HG02981 (cell line): Measurements from ENCODE around the gene SETBP1.
A peak's percentile ranks its signal among the peaks of the same experiment; 100 is the strongest.

Experiments used
- ATAC-seq: cut with Tn5 transposase; IDR thresholded peaks from one replicate; pipeline ENCODE4 v1.9.1; 2021; ENCODE audit warnings: mild to moderate bottlenecking, moderate library complexity; ENCODE audit not compliant: unreplicated experiment

SETBP1 gene

GRCh38 chr18:44859263-44859662 is 178.6 kb downstream of the SETBP1 start:
- no peak for ATAC-seq

DNA sequence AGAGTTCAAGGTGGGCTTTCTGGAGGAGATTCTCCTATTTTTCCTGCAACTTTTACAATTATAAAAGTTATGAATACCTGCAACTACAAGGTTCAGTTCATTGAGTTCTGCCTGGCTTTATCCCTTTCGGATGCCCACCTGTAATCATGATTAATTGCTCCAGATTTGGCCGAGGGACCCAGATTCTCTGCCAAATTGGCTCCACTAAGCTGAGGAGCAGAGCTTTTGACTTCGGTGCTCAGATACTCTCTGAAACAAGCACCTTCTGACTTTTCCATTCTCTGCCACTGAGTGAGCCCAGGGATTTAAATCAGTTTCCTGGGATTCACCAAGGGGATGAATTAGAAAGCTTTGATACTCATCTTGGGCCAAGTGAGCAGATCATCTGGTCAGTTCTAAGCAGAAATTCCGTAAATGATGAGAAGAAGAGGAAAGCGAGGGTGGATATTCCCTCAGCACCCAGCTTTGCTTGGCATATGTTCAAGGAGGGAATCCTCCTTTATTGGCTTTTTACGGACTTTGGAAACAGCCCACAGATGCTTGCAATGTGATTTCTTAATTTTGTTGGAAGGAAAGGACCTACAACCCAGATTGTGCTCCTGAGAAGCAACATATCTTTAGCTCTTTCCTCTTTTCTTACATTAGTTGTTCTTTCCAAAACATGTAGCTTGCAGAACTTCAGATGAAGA is 179.2 kb downstream of the SETBP1 start:
- ATAC-seq = no peak

- ATAC-seq = no peak
These were observed 181.4 kb downstream of the SETBP1 start for GRCh38 chr18:44862112-44862511.

GRCh38 chr18:44866103-44866502 is 185.4 kb downstream of the SETBP1 start:
- ATAC-seq = no peak

DNA sequence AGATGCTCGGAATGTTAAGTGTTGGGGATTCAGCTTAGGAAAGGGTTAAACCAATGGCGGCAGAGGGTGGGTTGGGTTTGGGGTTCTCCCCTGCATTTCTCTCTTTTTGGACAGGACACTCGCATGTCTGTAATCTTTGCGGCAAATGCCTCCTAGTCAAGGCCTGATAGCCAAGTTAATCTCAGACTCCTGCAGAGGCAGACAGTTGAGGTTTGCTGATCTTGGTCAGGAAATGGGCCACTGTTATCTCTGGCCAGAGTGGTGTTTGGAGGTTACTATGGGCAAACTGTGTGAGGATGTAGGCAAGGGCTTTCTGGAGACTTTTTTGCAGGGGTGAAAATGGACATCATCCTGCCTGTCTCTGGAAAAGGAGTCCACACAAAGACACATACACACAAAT is 188.8 kb downstream of the SETBP1 start:
- no peak for ATAC-seq

DNA sequence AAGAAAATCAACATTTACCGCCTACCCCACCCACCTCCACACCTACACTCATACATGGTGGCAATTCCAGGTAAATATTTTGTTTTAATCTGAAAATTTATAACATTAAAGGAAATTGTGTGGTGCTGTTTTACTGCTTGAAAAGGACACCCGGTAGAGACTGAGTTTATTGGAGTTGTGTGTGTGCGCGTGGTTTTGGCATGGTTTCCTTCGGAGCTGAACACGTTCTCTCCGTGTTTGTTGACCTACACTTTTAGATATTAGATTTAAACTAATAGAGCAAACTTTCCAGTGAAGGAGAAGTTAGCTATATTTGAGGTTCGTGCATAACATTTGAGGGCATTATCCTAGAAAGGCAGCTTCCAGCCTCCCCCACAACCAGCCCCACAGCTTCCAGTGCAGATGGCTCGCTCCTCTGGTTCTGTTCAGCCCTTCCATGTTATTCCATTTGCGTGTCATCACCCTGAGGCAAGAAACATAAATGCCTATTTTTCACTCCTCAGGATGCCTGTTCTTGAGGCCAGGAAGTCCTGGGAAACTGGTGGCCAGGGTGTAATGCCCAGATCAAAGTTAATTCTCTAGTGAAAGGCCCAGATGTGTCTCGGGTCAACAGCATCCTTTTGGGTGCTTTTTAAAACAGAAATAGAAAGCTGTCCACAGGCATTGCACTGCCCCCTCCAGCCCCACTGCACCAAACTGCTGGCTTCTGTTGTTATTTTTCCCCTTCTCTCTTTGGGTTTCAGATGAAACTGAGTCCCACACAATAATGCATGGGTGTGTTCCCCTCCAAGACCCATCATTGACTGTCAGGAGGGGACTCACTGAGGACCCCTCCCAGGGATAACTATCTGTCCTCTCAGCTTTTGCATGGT is 190.2 kb downstream of the SETBP1 start:
- no peak for ATAC-seq

DNA sequence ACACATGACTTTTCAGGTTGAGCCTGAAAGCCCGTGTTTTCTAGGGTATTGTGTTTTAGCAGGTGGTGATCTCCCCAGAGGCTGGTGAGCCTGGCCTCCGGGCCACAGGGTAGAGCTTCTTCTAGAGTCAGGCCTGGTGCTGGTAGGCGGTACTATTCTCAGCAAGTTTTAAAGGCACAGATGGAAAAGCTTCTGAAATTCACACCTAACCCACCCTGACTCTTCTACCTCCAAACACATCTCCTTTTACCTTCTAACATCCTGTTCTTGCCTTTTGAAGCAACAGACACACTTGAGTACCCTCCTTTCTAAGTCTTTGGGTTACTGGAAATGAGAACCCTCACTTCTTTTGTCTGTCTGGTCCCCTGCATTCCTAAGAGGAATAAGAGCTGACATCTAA is 191.1 kb downstream of the SETBP1 start:
- ATAC-seq = no peak

- no peak for ATAC-seq
These were observed 195.3 kb downstream of the SETBP1 start for GRCh38 chr18:44876024-44876423.

GRCh38 chr18:44876755-44877154 is 196.1 kb downstream of the SETBP1 start:
- ATAC-seq = no peak

- ATAC-seq = no peak
These were observed 197.6 kb downstream of the SETBP1 start for GRCh38 chr18:44878335-44878734.

GRCh38 chr18:44880170-44880569 is 199.5 kb downstream of the SETBP1 start:
- no peak for ATAC-seq

DNA sequence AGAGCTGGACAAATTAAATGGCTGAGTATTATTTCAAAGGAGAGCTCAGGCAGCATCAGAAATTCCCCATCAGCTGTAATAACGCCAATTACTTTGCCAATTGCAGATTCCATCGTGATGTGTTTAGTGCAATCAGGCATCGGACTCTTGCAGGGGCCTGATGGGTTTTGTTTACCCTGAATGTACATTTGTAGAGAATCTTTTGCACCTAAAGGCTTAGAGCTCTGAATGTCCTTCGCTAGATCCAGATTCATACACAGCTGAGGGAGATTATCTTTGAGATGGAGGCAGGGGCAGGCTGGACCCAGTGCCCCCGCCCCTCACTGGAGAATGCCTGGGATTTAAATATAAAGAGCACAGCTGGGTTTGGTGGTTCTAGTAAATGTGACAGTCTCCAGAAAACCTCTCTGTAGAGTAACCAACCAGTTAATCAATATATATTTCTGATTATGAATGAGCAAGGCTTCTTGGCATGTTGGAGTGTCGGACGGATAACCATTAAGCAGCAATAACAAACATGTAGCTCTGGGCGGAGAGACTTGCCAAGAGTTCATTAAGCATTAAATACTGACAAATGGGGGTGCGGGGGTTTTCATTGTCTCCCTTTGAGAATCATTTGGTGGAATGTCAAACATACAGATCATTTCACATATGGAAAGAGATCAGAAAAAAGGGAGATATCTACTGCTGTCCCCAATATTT is 200.9 kb downstream of the SETBP1 start:
- ATAC-seq = no peak

DNA sequence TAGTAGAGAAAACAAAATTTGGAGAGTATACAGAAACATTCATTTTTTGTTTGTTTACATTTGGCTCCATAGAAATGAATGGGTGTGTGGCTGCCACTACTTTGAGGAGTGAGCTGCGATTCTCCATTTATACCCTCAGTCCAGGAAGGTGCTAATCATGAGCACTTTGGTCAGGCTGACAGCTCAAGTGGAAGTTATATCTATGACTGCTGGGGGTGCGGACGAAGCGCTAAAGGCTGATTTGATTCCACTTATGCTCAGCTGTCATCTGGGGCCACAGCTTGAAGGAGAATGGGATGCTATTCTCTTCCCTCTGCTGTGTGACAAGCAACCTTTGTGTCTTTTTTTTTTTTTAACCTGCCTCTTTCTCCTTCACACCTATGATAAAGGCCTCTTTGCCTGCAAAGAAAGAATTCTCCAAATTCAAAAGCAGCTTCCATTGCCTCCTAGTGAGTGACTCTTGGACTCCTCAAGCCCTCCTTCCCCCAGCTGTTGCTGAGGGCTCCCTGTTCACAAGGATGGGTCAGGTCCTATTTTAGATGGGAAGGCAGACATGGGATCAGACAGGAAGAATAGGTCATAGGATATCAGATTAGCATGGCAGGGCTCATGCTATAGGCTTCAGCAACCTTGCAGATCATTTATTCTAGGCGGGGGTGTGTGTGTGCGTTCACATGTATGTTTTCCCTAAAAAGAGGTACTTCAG is 201.6 kb downstream of the SETBP1 start:
- no peak for ATAC-seq

DNA sequence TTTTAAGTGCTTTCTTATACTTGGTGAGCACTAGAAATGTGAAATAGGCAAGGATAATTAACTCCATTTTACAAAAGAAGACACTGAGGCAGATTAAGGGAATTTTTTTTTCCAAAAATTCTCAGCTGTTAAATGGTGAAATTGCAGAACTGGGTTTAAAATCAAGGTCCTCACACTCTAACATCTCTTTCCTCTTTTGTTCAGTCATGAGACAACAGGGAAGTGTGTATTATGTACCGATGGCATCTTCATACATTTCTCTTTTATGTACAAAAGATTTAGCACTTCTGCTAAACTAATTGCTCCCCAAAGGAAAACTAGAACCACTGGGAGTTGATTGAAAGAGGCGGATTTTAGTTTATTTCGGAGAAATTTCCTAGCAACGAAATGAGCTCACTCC is 203.0 kb downstream of the SETBP1 start:
- no peak for ATAC-seq

DNA sequence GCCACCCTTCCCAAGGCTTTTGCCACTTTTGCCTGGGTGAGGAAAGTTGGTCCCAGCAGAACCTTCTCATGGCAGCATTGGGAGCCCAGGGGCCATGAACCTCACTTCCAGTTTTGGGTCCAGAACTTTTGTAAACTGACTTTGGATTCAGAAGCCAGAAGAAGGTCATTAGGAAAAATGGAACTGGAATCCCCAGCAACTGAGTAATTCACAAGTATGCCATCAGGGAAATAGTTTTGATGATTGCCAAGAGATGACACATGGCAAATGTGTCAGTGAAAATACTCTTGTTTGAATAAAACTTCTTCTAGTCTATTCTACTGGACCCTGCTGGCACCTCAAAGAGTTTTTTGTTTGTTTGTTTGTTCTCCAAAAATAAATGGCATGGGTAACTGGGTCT is 203.7 kb downstream of the SETBP1 start:
- ATAC-seq = no peak

DNA sequence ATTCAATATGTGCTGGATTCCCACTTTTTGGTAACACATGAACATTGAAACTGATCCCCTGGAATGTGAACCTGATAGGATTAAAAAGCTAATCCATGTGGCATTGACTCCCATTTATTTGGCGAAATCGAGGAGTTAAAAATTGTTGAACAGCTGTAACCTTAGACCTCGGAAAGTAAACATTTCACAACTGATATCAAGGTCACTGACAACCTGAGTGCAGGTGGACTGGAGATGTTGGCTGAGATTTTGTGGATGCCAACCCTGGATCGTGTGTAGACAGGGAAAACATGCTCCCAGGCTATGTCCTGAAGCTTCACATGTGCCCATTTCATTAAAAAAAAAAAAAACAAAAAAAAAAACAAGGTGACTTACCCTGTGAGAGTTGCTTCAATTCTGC is 204.8 kb downstream of the SETBP1 start:
- no peak for ATAC-seq

DNA sequence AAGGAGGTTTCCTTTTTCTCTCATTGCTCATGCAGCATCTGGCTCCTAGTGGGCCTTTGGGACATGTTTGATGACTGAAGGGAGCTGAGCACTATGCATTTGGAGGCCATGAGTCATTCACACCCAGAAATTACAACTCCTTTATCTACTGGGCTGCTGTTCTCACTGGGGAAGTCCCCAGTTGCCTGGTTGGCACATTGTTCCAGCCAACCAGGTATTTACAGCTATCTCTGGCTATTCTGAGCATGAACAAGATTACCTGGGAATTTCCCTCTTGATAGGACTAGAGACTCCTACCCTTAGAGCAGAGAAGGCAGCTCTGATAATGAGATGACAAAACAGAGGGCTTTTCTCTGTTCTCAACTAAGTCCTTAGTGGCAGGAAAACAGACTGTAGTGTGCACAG is 206.5 kb downstream of the SETBP1 start:
- peak; percentile 79 for ATAC-seq

GRCh38 chr18:44889111-44889510 is 208.4 kb downstream of the SETBP1 start:
- no peak for ATAC-seq

- ATAC-seq = no peak
These were observed 212.5 kb downstream of the SETBP1 start for GRCh38 chr18:44893045-44893706.

GRCh38 chr18:44893966-44894365 is 213.3 kb downstream of the SETBP1 start:
- no peak for ATAC-seq
